ENCODE data around the gene ASB6.

The ASB6 gene

DNA sequence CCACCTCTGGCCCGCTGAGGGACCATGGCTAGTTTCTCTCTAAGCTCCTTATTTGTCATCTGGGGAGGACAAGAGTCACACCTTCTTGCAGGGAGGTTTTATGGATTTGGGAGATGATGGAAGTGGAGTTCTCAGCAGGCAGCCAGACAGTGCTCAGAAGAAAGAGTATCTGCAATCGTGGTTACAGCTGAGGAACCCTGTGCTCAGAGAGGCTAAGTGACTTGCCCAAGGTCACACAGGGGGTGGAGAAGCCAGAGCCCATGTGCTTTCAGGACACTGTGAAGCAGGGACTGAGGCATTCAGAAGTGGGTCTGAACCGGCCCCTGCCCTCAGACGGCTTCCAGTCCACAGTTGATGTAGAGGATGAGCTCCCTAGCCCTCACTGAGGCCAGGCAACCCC lies 34.3 kb upstream of the ASB6 start:
- DNase-seq (ENCODE audit: low read depth), result no peak
- no peak for TF ChIP-seq CTCF (IDR thresholded peaks at IDR 0.05; ENCODE audit: low read depth, low read length, missing control alignments)
- no peak overlapping the region for H3K4me3 ChIP-seq (ENCODE audit: low read depth, low read length)
- in situ Hi-C loops (cut with HindIII; ENCODE audit: low sequenced_read_pairs), result loop anchor here (5.0 to 10.0 kb wide), 2 partner anchors 44 to 49 kb away; no protein-coding TSS in a partner anchor

GRCh38 chr9:129675620-129676019 lies 33.7 kb upstream of the ASB6 start:
- DNase-seq (ENCODE audit: low read depth), result no peak
- TF ChIP-seq CTCF (IDR thresholded peaks at IDR 0.05; ENCODE audit: low read depth, low read length, missing control alignments), result no peak
- no peak overlapping the region for H3K4me3 ChIP-seq (ENCODE audit: low read depth, low read length)
- in situ Hi-C loops (cut with HindIII; ENCODE audit: low sequenced_read_pairs), result loop anchor here (5.0 to 10.0 kb wide), 2 partner anchors 43 to 49 kb away; no protein-coding TSS in a partner anchor

DNA sequence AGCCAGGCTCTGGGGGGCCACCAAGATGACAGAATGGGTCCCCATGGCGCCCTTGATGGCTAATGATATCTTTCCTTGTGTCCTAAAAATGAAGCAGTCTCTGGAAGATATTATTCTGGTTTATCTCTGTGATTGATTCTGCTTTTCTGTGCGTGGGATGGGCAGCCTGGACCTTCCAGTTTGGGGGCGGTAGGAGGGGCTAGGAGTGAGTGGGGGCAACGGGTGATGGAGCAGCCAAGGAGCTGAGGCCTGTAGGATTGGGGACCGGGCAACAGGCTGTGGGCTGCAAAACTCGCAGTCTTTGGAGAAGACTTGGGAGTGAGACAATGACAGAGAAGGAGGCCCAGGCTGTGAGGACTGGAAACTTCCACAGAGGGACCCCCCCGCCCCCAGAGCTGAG lies 32.3 kb upstream of the ASB6 start:
- in situ Hi-C loops (cut with HindIII; ENCODE audit: low sequenced_read_pairs), result loop anchor here (10.0 kb wide), 1 partner anchor 51 kb away; no protein-coding TSS in a partner anchor
- no peak for TF ChIP-seq CTCF (IDR thresholded peaks at IDR 0.05; ENCODE audit: low read depth, low read length, missing control alignments)
- no peak overlapping the region for H3K4me3 ChIP-seq (ENCODE audit: low read depth, low read length)
- no peak for DNase-seq (ENCODE audit: low read depth)

DNA sequence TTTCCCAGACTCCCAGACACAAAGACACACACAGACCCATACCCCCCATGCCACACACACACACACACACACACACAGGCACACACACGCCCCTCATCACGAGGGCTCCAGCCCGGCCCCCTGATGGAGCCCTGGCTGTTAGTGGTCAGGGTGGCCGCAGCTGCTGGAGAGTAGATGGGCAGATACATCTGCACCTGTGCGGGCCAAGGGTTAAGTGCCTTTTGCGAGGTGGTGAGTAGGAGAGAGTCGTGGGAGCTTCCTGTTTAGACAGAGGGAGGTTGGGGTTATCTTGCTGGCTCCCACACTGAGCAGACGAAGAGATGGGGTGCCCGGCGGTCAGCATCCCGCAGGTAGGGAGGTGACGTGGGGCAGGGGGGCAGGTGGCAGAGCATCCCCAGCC lies 31.7 kb upstream of the ASB6 start:
- in situ Hi-C loops (cut with HindIII; ENCODE audit: low sequenced_read_pairs), result loop anchor here (10.0 kb wide), 1 partner anchor 51 kb away; no protein-coding TSS in a partner anchor
- no peak overlapping the region for H3K4me3 ChIP-seq (ENCODE audit: low read depth, low read length)
- no peak for DNase-seq (ENCODE audit: low read depth)
- no peak for TF ChIP-seq CTCF (IDR thresholded peaks at IDR 0.05; ENCODE audit: low read depth, low read length, missing control alignments)

- no peak for DNase-seq (ENCODE audit: low read depth)
- in situ Hi-C loops (cut with HindIII; ENCODE audit: low sequenced_read_pairs), result loop anchor here (10.0 kb wide), 1 partner anchor 52 kb away; no protein-coding TSS in a partner anchor
- TF ChIP-seq CTCF (IDR thresholded peaks at IDR 0.05; ENCODE audit: low read depth, low read length, missing control alignments), result no peak
- no peak overlapping the region for H3K4me3 ChIP-seq (ENCODE audit: low read depth, low read length)
These were observed 30.8 kb upstream of the ASB6 start for GRCh38 chr9:129672702-129673101.

DNA sequence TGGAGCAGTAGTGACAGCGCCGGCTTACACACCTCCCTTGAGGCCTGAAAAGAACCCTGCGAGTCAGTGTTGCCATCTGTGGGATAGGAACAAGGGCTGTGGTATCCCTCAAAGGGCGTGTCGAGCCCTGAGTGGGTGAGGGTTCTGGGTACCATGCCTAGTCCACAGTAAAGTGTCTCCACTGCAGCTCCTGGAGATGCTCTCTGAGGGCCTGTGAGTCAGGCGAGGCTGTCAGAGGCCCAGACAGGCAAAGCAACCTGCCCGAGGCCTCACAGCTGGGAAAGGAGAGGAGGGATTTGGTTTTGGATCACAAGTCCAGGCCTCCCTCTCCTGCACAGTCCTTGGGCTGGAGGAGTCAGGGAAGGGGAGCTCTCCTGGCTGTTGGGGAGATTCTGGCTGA lies 29.6 kb upstream of the ASB6 start:
- TF ChIP-seq CTCF (IDR thresholded peaks at IDR 0.05; ENCODE audit: low read depth, low read length, missing control alignments), result no peak
- no peak for DNase-seq (ENCODE audit: low read depth)
- H3K4me3 ChIP-seq (ENCODE audit: low read depth, low read length), result no peak overlapping the region
- in situ Hi-C loops (cut with HindIII; ENCODE audit: low sequenced_read_pairs), result loop anchor here (10.0 kb wide), 1 partner anchor 53 kb away; no protein-coding TSS in a partner anchor

Measured in astrocyte of the cerebellum (primary cell).